Activated CD8-positive, alpha-beta memory T cell treated with anti-CD3 and anti-CD28 coated beads, Interleukin-2, amount 50 U/mL, for 1 hour (primary cell): ENCODE measurements around the gene EEFSEC.

Experiments
- DNase-seq: peaks from one replicate; pipeline ENCODE4 v3.0.0-alpha.2; 2020; ENCODE audit errors: extremely low read depth

The EEFSEC gene

DNA sequence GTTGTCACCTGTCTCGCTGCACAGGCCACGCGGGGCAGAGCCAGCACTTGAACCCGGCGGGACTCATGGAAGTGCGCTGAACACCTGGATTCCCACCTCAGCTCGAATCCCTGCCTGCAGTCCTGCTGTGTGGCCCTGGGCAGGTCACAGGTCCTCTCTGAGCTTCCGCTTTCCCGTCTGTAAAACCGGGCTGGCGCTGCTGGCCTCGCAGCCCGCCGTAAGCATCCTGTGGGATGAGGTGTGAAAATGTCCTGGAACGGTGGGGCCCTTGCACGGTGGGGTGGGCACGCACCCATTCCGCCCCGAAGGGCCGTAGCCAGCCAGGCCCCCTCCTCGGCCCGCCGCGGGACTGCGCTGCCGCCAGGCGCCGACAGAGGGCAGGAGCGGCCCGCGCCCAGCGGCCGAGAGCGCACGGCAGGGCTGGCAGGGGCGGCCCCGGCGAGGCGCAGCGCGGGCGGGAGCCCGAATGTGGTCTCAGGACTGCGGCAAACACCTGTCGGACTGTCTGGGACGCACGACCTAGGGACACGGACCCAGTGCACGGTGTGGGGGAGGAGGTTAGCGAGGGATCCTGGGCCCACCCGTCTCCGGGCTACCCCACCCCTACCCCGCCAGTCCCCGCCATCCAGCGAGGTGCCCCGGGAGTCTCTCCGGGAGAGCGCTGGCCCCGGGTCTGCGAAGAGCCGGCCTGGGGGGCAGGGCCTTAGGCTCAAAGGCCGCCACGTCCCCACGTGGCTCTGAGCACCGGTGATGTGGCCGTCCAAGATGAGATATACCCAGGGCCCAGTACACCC lies 273.0 kb downstream of the EEFSEC start:
- DNase-seq = no peak

DNA sequence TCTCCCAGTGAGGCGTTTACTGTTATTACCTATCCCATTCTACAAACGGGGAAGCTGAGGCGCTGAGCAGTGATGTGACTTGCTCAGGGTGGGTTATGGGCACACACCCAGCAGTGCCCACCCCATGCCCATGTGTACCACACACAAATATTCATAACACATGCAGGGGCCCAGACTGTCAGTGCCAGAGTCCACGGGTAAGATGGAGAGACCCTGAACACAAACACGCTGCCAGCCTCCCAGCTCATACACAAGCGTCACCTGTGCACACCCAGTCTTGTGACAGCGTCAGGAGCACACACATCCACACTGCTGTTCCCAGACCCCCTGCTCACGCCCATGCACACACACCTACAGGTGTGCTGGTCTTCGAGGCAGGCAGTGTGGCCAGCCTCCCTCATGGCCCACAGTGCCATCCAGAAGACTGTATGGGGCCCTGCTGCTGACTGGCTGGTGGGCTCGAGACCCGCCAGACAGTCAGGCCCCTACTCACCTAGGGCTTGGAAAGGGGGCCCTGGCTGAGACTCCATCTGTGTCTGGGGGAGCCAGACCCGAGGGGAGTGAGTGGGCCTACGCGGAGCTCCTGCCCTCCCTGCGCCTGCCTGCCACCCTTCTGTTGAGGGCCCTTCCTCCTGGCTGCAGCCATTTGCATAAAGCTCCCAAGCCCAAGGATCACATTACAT lies 274.0 kb downstream of the EEFSEC start:
- no peak for DNase-seq

DNA sequence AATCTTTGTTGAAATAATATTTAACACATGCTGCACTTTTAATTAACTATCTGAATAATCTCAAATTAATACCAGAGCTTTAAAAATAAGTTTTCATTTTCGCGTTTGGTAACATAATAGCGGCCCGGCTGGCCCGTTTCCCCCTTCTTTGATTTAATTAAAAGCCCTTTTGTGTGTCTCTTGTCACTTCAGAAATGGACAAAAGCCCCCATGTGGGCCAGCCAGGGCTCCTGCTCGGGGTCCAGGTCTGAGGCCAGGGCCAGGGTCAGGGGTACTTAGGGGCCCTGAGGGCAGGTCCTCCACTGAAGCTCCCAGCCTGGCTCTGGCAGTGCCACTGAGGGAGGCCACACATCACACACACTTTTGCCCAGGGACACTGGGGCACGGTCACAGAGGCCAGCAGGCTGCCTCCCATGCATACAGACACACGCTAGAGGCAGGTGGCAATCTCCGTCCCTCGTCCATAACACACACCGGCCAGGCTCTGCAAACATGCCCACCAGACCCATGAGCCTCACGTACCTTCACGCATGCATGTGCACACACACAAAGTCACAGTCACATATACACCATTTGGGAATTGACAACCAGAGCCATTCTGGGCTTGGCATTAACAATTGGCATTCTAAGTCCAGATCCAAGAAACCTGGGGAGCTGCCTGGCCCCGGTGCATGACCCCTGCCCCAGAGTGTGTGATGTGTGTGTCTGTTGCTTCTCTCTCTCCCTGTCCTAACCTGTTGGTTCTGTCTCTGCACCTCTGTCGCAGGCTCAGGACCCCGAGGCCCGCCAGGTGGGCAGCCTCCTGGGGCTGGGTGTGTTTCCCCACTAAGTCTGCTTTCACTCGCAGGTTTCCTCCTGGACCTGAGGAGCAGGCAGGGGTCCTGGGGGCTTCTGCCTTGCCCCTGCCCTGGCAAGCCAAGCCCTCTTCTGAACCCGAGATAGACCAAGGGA lies 274.9 kb downstream of the EEFSEC start:
- DNase-seq = no peak

DNA sequence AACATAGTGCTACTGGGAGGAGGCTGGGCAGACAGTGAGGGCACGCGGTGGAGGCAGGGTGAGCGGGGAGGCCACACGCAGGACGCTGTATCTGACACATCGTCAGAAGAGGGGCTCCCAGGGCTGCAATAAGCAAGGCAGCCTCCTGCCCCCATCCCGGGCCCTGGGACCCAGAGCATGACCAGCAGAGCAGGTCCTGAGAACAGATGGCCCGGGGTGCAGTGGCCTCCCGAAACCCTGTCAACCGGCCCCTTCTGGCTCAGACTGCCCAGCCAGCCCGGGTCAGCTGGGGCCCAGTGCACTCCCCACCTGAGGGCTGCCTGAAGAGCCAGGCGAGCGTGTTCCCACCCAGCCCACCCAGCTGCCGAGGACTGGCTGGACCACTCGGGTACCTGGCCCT lies 276.0 kb downstream of the EEFSEC start:
- DNase-seq = no peak

DNA sequence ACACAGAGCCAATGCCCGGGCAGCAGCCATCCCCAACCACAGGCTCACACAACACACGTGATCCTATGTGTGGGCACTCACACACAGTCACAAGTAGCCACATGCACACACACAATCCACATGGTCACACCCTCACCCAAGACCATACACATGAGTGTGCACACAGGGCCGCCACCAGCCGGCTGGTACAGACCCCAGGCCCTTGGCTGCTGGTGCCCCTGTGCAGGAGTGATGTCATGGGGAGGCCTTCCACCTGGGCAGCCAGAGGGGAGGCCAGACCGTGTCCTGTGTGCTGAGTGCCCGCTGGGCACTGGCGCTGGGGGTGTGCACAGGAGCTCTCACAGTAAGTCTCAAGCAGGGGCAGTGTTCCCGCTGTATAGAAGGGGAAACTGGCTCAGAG lies 276.5 kb downstream of the EEFSEC start:
- no peak for DNase-seq

DNA sequence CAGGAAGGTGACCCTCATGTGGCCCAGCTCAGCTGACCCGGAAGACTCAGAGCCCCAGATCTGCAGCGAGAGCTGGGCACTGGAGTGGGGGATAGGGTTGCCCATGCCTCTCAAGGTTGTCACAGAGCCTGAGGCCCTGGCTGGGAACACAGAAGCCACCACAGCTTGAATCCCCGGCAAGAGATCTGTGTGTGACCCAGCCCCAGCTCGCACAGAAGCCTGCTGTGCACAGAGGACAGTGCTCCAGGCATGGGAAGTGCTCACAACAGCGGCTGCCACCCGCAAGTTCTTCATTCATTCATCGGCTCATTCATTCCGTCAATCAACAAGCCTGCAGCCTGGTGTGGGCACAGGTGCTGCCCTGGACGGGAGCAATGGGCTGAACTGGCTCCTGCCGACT lies 277.0 kb downstream of the EEFSEC start:
- no peak for DNase-seq

DNA sequence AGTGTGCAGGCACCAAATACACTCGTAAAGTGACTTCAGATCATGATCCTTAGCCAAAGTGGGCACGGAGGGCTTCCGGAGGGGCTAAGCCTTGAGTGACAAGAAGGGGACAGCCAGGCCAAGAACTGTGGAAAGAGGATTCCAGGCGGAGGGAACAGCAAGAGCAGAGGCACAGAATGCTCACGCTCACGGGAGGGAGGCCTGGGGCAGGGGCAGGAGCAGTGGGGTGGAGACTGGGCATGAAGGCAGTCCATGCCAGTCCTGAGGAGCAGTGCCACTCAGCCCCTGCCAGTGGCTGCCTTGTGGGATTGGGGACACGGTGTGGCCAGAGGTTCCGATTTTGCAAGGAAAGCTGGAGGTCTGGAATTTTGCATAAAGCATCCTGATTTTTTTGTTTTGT lies 277.4 kb downstream of the EEFSEC start:
- DNase-seq = no peak

DNA sequence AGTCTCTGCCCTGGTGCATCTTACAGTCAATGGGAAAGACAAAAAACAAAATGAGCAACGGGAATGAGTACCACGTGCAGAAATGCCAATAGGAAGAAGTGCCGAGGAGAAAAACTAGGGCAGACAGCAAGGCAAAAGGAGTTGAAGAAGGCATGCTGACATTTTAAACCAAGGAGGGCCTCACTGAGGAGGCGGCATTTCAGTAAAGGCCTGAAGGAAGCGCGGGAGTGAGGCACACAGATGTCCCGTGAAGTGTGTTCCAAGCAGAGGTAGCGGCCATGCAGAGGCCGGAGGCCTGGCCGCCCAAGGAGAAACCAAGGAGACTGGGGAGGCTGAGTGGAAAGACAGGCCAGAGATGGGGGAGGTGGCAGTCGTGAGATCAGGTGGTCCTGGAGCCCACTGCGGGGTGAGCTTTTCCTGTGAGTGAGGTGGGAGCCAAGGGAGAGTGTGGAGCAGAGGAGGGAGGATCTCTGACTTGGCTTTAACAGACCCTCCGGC lies 278.6 kb downstream of the EEFSEC start:
- no peak for DNase-seq

DNA sequence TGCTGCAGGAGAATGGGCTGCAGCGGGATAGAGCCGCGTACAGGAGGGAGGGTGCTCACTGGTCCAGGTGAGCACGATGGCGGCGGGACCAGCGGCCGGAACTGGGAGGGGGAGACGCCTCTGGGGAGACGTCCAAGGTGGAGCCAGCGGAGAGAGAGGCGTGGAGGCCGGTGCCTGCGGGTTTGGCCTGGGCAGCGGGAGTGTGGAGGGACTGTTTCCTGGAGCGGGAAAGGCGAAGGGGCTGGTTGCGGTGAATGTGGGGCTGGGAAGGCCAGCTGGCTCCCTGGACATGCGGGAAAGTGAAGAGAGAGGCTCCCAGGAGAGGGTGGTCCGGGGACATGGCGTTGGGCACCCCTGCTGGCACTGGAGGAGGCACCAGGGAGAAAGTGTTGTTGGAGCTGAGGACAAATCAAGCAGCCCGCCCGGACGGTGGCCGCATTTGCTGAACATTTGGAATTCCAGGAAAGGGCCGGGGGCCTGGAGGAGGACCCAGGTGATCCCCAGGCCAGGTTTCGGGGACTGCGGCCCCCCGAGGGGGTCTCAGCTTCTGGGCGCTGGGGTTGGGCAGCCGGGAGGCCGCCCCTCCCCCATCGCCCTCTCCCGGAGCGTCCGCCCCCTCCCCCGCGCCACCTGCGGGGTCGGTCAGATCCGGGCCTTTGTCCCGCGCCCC lies 279.2 kb downstream of the EEFSEC start:
- DNase-seq = no peak

DNA sequence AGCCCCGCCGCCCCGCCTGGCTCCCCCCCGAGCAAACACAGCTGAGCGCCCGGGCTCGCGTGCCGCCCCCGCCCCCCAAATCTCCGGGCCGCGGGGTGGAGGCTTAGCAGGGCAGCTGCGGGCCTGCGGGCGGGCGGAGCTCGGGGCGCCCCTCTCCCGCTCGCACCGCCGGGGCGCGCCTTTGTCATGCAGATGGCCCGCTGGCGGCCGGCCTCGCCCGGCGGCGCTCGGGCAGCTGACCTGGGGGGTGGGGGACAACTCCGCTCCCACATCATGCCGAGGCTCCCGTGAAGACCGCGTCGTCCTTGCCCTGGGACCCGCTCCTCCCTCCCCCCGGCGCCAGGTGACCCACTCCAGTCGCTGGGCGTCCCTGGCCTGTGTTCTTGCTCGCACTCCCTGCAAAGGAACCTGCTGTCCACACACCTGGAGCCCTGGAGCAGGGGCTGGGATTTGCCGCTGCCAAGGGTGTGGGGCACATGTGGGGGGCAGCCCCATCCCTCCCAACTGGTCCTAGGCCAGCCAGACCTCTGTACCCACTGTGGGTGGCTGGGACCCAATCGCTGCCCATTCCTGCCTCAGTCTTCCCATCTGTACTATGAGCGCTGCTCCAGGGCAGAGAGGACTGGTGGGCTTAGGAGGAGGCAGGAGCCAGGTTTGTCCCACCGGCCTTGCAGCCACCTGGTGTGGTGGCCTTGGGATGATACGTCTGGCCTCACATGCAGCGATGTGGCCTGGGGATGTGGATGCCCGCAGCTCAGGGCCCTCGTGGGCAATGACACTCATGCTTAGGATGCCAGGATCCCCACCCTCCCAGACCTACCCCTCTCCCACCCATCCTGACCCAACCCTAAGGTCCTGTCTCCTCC lies 279.9 kb downstream of the EEFSEC start:
- no peak for DNase-seq

DNA sequence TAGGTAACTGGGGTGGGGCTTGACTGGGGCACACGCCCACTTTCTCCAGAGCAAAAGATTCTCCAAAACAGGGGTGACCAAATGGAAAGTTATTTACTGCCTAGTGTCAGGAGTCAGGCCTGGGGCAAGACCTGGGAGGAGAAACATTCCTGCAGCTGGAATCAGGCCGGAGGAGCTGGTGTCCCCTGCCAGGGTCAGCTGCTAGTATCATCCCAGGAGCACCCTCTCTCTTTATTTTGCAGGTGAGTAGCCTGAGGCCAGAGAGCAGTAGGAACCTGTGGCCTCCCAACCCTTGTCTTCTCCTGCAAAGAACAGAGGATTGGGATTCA lies 280.5 kb downstream of the EEFSEC start:
- DNase-seq = no peak

DNA sequence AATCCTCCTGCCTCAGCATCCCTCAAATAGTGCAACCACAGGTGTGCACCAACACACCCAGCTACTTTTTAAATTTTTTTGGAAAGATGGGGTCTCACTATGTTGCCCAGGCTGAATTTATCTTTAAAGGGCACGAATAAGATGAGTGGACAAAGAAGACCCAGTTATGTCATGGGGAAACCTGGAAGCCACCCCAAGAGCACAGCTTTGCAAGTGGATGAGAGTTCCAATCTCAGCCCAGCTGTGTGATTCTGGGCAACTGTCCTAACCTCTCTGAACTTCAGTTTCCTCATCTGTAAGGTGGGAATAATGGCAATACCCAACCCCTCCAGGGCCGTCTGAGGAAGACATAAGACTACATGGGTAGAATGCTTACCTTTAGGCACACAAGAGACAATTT lies 281.2 kb downstream of the EEFSEC start:
- no peak for DNase-seq

DNA sequence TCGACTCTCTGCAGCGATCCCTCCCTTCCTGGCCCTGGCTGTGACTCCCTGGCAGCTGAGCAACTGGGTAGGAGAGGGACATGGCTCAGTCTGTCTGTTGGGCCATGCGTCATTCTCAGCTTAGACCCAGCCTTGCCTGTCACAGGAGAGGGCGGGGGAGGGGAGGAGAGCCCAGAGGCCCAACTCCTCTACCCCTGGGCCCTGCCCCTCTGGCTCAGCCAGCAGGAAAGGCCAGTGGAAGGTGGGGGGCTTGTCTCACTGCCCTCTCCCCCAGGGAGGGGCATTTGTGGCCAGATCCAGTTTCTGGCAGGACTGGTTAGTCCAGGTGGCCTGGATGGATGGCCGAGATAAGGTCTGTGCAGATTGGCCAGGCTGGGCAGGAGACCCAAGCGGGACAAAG lies 281.8 kb downstream of the EEFSEC start:
- DNase-seq = no peak

DNA sequence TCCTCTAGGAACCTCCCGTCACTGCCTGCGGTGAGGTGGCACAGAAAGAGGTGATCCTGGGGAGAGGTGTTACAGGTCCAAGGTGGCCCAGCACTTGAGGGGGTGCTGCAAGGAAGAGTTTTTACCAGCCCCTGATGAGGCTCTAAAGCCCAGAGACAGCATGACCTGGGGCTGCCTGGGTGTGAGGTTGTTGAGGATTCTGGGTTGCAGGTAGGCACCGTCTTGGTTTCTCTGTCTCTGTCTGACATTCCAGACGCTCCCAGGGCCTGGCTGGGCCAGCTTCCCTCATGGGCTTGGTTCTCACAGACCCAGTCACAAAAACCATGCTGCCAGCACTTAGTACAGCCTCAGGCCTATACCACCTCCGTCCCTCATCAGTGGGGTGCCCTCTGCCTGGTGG lies 282.3 kb downstream of the EEFSEC start:
- DNase-seq = no peak

DNA sequence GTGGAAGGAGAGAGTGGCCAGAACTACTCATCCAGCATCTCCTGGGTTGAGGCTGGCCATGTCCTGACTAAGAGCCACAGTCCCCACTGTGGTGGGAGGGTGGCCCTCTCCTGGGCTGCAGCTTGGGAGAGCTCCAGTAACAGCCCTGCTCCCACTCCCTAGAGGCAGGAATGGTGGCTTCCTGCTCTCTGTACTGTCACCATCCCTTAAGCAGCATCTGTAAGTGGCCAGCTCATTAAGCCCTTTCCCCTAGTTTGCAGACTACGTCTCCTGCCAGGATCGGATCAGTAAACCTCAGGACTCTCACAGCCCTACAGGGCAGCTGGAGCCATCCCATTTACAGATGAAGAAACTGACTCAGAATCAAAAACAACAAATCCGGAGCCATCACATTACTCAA lies 282.9 kb downstream of the EEFSEC start:
- DNase-seq = no peak

DNA sequence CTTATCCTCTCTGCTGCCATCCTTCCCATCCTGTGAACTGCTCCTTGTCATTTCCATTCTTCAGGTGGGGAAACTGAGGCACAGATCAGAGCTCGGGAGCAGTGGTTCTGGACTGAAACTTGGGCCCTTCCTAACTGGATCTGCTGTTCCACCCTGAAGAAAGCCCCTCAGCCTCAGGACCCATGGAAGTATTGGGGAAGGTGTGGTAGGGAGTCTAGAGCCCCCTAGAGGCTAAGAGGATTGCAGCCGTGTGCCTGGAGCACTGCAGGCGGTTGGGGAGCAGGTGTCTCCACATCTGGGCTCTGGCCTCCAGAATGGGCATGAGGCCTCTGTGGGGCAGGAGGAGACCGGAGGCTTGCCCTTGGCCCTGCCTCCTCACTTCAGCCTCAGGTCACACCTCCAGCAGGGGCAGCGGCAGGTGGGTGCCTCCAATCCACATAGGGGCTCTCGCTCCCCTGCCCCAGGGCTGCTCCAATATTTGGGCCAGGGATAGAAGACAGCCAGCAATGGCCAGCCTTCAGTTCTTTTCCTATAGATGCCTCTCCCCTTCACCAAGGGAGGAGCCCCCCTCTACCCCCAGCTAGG lies 285.3 kb downstream of the EEFSEC start:
- DNase-seq = no peak

DNA sequence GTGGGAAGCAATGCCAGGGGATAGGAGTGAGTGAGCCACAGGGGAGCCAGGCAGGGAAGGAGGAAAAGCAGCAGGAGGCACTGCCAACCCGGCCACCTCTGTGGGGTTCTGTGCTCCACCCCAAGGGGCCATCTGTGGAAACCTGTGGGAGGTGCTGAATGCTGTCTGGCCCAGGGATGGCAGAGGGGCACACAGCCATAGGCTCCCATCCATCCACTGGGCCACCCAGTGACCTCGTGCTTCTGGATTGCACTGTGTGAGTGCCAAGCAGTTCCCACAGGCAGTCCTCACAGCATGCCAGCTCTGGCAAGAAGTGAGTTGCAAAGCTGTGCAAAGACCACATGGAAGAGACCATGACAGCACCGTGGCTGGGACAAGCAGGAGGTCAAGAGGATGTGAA lies 285.9 kb downstream of the EEFSEC start:
- DNase-seq = no peak

DNA sequence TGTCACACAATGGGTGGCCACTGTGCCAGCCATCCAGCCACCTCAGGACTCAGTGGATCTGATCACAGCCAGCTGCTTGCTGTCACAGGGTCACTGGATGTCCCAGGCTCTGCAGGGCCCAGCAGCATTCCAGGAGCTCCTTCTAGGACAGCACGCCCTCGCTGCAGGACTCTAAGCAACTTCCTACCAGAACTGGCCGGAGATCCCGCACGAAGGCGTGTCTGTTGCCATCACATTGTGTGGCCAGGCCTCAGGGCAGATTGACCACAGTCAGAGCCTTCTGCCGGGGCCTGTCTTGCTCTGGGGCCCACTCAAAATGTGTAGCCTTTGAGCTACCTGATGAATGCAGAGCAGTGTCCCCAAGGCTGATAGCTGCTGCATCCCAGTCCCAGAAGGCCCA lies 288.8 kb downstream of the EEFSEC start:
- no peak for DNase-seq

DNA sequence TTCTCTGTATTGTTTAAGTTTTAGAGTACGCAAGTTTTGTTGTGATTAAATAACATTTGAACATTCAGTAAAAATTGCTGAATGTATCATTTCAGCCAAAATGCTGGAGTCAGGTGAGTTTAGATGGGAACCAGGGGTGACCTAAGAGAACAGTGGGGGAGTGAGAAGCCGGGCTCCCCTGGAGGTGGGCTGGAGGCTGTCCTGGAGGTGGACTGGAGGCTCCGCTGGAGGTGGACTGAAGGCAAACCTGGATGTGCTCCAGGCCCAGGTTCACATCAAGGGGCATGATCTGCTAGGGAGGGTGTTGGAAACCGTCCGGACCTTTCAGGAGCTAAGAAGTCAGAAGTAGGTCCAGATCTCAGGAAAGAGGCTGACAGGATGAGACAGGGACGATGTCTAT lies 289.7 kb downstream of the EEFSEC start:
- DNase-seq = no peak

DNA sequence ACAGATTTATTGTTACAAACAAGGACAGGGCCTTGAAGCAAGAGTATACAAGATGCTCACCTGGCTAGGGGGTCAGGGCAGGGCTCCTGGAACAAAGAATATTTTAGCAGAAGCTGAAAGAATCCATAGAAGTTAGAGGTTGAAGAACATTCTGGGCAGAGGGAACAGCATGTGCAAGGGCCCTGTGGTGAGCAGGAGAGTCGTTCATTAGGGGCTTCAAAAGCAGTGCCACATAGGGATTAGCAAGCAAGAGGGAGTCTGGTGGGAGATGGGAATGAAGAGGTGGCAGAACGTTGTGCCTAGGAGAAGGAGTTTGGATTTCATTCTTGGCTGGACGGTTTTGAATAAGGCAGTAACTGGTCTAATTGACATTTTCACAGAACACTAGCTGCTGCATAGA lies 290.5 kb downstream of the EEFSEC start:
- DNase-seq = no peak

DNA sequence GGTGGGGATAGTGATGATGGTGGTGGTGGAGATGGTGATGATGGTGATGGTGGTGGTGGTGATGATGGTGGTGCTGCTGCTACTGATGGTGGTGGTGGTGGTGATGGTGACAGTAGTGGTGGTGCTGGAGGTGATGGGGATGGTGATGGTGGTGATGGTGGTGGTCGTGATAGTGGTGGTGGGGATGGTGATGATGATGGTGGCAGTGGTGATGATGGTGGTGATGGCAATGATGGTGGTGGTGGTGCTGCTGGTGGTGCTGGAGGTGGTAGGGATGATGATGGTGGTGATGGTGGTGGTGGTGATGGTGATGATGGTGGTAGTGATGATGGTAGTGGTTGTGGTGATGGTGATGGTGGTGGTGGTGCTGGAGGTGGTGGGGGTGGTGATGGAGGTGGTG lies 292.1 kb downstream of the EEFSEC start:
- DNase-seq = no peak
